Osteoblast (primary cell): ENCODE results near the gene KCNJ2. TPM values are rescaled to one million over a fixed set of nuclear protein-coding genes. Genes with fewer than 3 reads are reported as not detected.
A peak's percentile ranks its signal among the peaks of the same experiment; 100 is the strongest.

Experiments
- DNase-seq: peaks from one replicate; pipeline ENCODE4 v3.0.0; 2011; ENCODE audit warnings: low spot score, mixed read lengths; ENCODE audit not compliant: insufficient read length; ENCODE audit errors: missing footprints
- H2AFZ ChIP-seq: 2 replicates; pipeline ENCODE4 v1.6.0; 2011; ENCODE audit warnings: mild to moderate bottlenecking, low read length
- H3K27ac ChIP-seq: 2 replicates; pipeline ENCODE4 v1.5.1; 2011; ENCODE audit warnings: mild to moderate bottlenecking, low read depth, low read length, moderate library complexity
- H3K27me3 ChIP-seq: 2 replicates; pipeline ENCODE4 v1.6.0; 2012; ENCODE audit warnings: mild to moderate bottlenecking, control low read depth, inconsistent platforms, low read length, moderate library complexity; ENCODE audit not compliant: insufficient read depth
- H3K36me3 ChIP-seq: 2 replicates; pipeline ENCODE4 v1.5.1; 2011; ENCODE audit warnings: mild to moderate bottlenecking, low read length, control low read depth, moderate library complexity; ENCODE audit not compliant: insufficient read depth
- H3K4me1 ChIP-seq: 2 replicates; pipeline ENCODE4 v1.5.1; 2011; ENCODE audit warnings: mild to moderate bottlenecking, low read length, control low read depth, moderate library complexity; ENCODE audit not compliant: insufficient read depth
- H3K4me2 ChIP-seq: 2 replicates; pipeline ENCODE4 v1.6.0; 2011; ENCODE audit warnings: mild to moderate bottlenecking, low read length; ENCODE audit not compliant: insufficient read depth
- H3K4me3 ChIP-seq: fragments of 200-600 bp; sonication (generic); 3 replicates; pipeline ENCODE4 v1.5.1; 2012; ENCODE audit warnings: mild to moderate bottlenecking, low read length, inconsistent platforms; ENCODE audit not compliant: insufficient read depth
- H3K79me2 ChIP-seq: 2 replicates; pipeline ENCODE4 v1.6.0; 2012; ENCODE audit warnings: mild to moderate bottlenecking, low read length, control low read depth, inconsistent platforms; ENCODE audit not compliant: insufficient read depth
- H3K9me3 ChIP-seq: 2 replicates; pipeline ENCODE4 v1.5.1; 2011; ENCODE audit warnings: low read depth, low read length, control low read depth
- H4K20me1 ChIP-seq: 2 replicates; pipeline ENCODE4 v1.6.0; 2012; ENCODE audit warnings: mild to moderate bottlenecking, low read length, control low read depth; ENCODE audit not compliant: insufficient read depth
- total RNA-seq: library from RNA; depleted of rRNA; stranded (reverse); fragments of >200 nt; gene quantifications from 2 replicates; pipeline ENCODE4 v1.2.3, GENCODE V29; 2012
- TF ChIP-seq, protein P1 (sequence below): IDR thresholded peaks from 2 replicates; pipeline ENCODE4 v1.5.1; 2011; ENCODE audit warnings: mild to moderate bottlenecking, low read depth, low read length, moderate library complexity; ENCODE audit errors: extremely low read depth

Gene KCNJ2
- total RNA-seq, 1 donor = 5.1 TPM

DNA sequence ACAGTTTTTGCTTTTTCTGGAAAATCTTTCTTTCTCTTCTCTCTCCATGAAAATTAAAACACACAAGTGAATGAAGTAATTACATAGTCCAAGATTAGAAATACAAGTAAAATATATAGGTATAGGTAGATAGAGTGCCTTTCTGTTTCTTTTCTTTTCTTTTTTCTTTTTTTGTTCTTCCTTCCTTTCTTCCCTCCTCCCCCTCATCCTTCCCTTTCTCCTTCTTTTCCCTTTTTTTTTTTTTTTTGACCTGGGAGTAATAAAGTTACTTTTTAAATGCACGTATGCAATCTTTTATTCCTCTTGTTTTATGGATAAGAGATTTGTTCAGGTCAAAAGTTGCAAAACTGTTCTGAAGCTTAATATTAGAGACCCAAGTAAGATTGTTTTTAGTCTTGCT is 34.6 kb upstream of the KCNJ2 start:
- H3K27ac ChIP-seq = no peak overlapping the region
- DNase-seq = no peak
- no peak overlapping the region for H2AFZ ChIP-seq
- TF ChIP-seq, protein P1, sequence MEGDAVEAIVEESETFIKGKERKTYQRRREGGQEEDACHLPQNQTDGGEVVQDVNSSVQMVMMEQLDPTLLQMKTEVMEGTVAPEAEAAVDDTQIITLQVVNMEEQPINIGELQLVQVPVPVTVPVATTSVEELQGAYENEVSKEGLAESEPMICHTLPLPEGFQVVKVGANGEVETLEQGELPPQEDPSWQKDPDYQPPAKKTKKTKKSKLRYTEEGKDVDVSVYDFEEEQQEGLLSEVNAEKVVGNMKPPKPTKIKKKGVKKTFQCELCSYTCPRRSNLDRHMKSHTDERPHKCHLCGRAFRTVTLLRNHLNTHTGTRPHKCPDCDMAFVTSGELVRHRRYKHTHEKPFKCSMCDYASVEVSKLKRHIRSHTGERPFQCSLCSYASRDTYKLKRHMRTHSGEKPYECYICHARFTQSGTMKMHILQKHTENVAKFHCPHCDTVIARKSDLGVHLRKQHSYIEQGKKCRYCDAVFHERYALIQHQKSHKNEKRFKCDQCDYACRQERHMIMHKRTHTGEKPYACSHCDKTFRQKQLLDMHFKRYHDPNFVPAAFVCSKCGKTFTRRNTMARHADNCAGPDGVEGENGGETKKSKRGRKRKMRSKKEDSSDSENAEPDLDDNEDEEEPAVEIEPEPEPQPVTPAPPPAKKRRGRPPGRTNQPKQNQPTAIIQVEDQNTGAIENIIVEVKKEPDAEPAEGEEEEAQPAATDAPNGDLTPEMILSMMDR = no peak
- no peaks in the 10 kb centered on the region for H3K36me3 ChIP-seq
- no peak overlapping the region for H3K4me2 ChIP-seq
- no peaks in the 10 kb centered on the region for H3K79me2 ChIP-seq
- H3K27me3 ChIP-seq = no peaks in the 10 kb centered on the region
- H3K4me3 ChIP-seq = no peak overlapping the region
- no peaks in the 10 kb centered on the region for H3K9me3 ChIP-seq
- H3K4me1 ChIP-seq = peaks cover 23% of the 10 kb centered on the region
- no peaks in the 10 kb centered on the region for H4K20me1 ChIP-seq

DNA sequence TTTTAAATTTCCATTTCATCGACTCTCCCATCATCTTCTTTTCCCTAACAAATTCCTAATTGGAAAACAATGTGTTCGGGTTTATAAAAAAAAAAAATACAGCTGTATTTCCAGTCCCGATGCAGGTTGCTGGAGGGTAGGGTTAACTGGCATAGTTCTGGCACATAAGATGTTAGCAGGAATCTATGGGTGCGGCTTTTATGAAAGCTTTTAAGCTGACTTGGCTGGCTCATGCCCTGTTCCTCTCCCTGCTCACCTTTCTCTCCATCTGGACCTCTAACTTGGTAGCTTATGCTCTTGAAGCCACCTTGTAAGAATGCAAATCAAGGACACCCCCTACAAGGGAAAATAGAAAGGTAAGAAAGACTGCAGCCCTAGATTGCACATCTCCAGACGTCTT is 33.2 kb upstream of the KCNJ2 start:
- Histone ChIP-seq H3K27me3 (no peaks in the 10 kb centered on the region), H4K20me1 (no peaks in the 10 kb centered on the region), H2AFZ (no peak overlapping the region), H3K27ac (no peak overlapping the region), H3K36me3 (no peaks in the 10 kb centered on the region), H3K4me1 (peaks cover 23% of the 10 kb centered on the region), H3K9me3 (no peaks in the 10 kb centered on the region), H3K4me3 (no peak overlapping the region), H3K4me2 (no peak overlapping the region), H3K79me2 (no peaks in the 10 kb centered on the region)
- TF ChIP-seq, protein P1 = no peak
- DNase-seq = no peak

DNA sequence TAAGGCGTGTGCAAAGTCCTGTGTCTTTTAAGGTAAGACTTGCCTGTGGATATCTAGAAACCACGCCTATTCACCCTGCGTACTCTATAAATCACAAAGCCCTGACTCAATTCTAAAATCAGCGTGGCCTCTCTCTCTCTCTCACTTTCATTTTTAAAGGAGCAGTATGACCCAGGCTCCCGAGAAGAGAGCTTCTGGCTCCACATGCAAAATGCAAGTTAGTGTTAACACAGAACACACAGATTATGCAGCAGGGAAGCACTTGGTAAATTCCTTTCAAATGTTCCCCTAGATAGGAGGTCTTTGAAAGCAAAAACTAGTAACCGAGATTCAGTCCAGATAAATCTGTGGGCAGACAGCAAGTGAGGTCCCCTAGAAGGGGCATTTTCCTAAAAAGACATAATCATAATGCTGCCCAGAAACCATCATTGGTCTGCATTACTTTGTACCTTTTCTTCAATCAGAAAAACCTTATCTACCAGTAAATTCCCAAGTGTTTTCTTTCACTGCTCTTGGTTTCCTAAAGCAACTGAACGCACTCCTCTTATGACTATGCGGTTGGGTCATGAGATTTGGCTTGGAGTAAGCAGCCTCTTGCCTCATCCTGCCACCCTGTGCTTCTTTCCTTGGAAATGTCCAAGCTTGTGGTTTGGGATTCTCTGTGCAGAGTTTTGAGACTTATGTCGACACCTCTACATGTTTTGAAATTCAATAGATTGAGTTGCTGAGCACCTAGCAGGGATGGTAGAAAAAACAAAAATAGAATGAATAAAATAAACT is 31.7 kb upstream of the KCNJ2 start:
- H2AFZ ChIP-seq = peak overlapping the region; percentile 67
- H4K20me1 ChIP-seq = no peaks in the 10 kb centered on the region
- DNase-seq = peak; percentile 48
- H3K36me3 ChIP-seq = no peaks in the 10 kb centered on the region
- H3K27ac ChIP-seq = peak overlapping the region; percentile 98
- H3K9me3 ChIP-seq = no peaks in the 10 kb centered on the region
- peak overlapping the region; percentile 92 for H3K4me2 ChIP-seq
- H3K79me2 ChIP-seq = no peaks in the 10 kb centered on the region
- H3K27me3 ChIP-seq = no peaks in the 10 kb centered on the region
- peaks cover 23% of the 10 kb centered on the region for H3K4me1 ChIP-seq
- TF ChIP-seq, protein P1 = no peak
- H3K4me3 ChIP-seq = peak overlapping the region; percentile 72

DNA sequence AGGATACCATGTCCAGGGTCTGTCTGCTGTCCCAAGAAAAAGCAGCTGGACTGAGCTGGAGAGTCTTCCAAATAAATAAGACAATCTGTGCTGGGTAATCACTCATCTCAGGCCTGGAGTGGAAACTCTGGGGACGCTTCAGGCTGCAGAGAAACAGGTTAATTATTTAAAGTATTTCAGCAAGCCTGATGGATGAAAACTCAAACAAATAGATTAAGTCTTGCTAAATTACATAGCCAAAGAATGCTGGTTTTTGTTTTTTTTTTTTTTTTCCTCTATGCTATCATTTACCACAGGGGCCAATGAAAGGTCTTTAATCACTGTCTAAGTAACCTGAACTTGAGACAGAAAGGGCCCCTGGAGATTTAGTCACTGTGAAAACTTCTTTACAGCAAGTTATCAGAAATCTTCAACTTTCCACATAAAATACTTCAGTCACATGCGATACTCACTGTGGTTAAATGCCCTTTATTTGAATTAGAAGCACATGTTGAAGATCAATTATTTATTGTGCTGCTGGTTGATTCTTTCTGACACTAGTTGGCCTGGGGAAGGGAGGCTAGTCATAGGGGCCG is 31.0 kb upstream of the KCNJ2 start:
- H3K36me3 ChIP-seq = no peaks in the 10 kb centered on the region
- H4K20me1 ChIP-seq = no peaks in the 10 kb centered on the region
- H3K4me2 ChIP-seq = peak overlapping the region; percentile 92
- no peak overlapping the region for H3K4me3 ChIP-seq
- H3K79me2 ChIP-seq = no peaks in the 10 kb centered on the region
- no peak for DNase-seq
- no peaks in the 10 kb centered on the region for H3K27me3 ChIP-seq
- peaks cover 23% of the 10 kb centered on the region for H3K4me1 ChIP-seq
- no peak overlapping the region for H2AFZ ChIP-seq
- no peaks in the 10 kb centered on the region for H3K9me3 ChIP-seq
- TF ChIP-seq, protein P1 = no peak
- H3K27ac ChIP-seq = peak overlapping the region; percentile 98
